HCT116 (cell line): Measurements from ENCODE around the gene SPATS1. TPM values are rescaled to one million over a fixed set of nuclear protein-coding genes. Genes with fewer than 3 reads are reported as not detected.

ENCODE experiments used
- ATAC-seq: fragments of 200-7000 bp; cut with Tn5 transposase; 2 replicates; pipeline ENCODE4 v1.9.1; 2020; ENCODE audit warnings: mild to moderate bottlenecking, moderate library complexity
- BruUV-seq: library from RNA; stranded (reverse); fragments of 400-500 nt; replicated peaks from 2 replicates; lab custom pipeline; 2021; lab: Mats Ljungman, UMichigan
- CTCF ChIA-PET: fragments of 300-600 bp; sonication (Branson Sonifier 250); formaldehyde crosslinking; loops from one replicate; lab custom pipeline; 2021; ENCODE audit warnings: antibody characterized with exemption; lab: Charles Lee
- POLR2A ChIA-PET: fragments of 300-600, 350-600 bp; sonication (Branson Sonifier 250); formaldehyde crosslinking; loops from one replicate; lab custom pipeline; 2021; ENCODE audit warnings: antibody characterized with exemption; lab: Charles Lee
- RAD21 ChIA-PET, 2 experiments: fragments of 300-600 bp; sonication (Branson Sonifier 250); formaldehyde crosslinking; loops; one replicate each; lab custom pipeline; 2023; ENCODE audit warnings: low total read pairs in 2 of 2; ENCODE audit not compliant: uncharacterized antibody in 2 of 2, unreplicated experiment in 2 of 2, low non-redundant PET in 1 of 2; lab: Charles Lee
- DNase-seq: peaks from one replicate; pipeline ENCODE4 v3.0.0-alpha.2; 2010; ENCODE audit warnings: low read depth, low spot score
- H2AFZ ChIP-seq: fragments of 200-600 bp; shearing (Covaris generic), sonication (generic); 2 replicates; pipeline ENCODE4 v1.6.1; 2017; ENCODE audit warnings: low read depth, mixed run types, mixed read lengths, antibody characterized with exemption, low read length; ENCODE audit not compliant: poor library complexity, severe bottlenecking
- H3K27ac ChIP-seq: 2 replicates; pipeline ENCODE4 v1.5.1; 2012; ENCODE audit warnings: low read depth, low read length
- H3K27me3 ChIP-seq: fragments of 200-600 bp; sonication (generic); 2 replicates; pipeline ENCODE4 v1.6.1; 2016; ENCODE audit warnings: mixed run types, low read length, mixed read lengths; ENCODE audit not compliant: insufficient read depth
- H3K36me3 ChIP-seq, 2 experiments: fragments of 200-500 bp in 1 of 2; fragments of 200-600 bp in 1 of 2; sonication (Bioruptor generic) in 1 of 2; sonication (generic) in 1 of 2; 2 replicates each; pipeline versions ENCODE4 v1.5.1 to v1.6.1; 2014 to 2016; ENCODE audit warnings: low read length in 2 of 2, inconsistent platforms in 1 of 2, mixed read lengths in 1 of 2, mixed run types in 1 of 2; ENCODE audit not compliant: insufficient read depth in 2 of 2, control insufficient read depth in 1 of 2
- H3K4me1 ChIP-seq, 2 experiments: fragments of 200-600 bp in 1 of 2; sonication (generic) in 1 of 2; 2 replicates each; pipeline versions ENCODE4 v1.5.1 to v1.6.1; 2012 to 2017; ENCODE audit warnings: low read length in 2 of 2, inconsistent platforms in 1 of 2, mild to moderate bottlenecking in 1 of 2, mixed read lengths in 1 of 2, mixed run types in 1 of 2, moderate library complexity in 1 of 2; ENCODE audit not compliant: insufficient read depth in 2 of 2, control insufficient read depth in 1 of 2
- H3K4me2 ChIP-seq: fragments of 200-600 bp; sonication (generic); 2 replicates; pipeline ENCODE4 v1.6.1; 2017; ENCODE audit warnings: mixed run types, low read length, mixed read lengths
- H3K4me3 ChIP-seq, 2 experiments: fragments of 200-600 bp in 1 of 2; sonication (generic) in 1 of 2; replicated peaks in 1 of 2; 2 replicates each; pipeline ENCODE4 v1.5.1; 2011 to 2016; ENCODE audit warnings: low read length in 2 of 2, control low read depth in 1 of 2, low read depth in 1 of 2, mild to moderate bottlenecking in 1 of 2, mixed read lengths in 1 of 2, mixed run types in 1 of 2
- H3K79me2 ChIP-seq: fragments of 200-600 bp; sonication (generic); 2 replicates; pipeline ENCODE4 v1.6.1; 2017; ENCODE audit warnings: mild to moderate bottlenecking, mixed run types, low read length, moderate library complexity, mixed read lengths; ENCODE audit not compliant: insufficient read depth
- H3K9ac ChIP-seq: fragments of 200-600 bp; sonication (generic); 2 replicates; pipeline ENCODE4 v1.6.1; 2016; ENCODE audit warnings: low read length, mixed read lengths
- H3K9me2 ChIP-seq: fragments of 200-600 bp; sonication (generic), shearing (Covaris generic); 2 replicates; pipeline ENCODE4 v1.6.1; 2017; ENCODE audit warnings: mixed run types, mild to moderate bottlenecking, moderate library complexity; ENCODE audit not compliant: insufficient read depth
- H3K9me3 ChIP-seq, 2 experiments: fragments of 200-500 bp in 1 of 2; fragments of 200-600 bp in 1 of 2; sonication (Bioruptor generic) in 1 of 2; sonication (generic) in 1 of 2; 2 replicates each; pipeline ENCODE4 v1.6.1; 2014 to 2017; ENCODE audit warnings: low read length in 2 of 2, mixed read lengths in 2 of 2, inconsistent platforms in 1 of 2, low read depth in 1 of 2, mild to moderate bottlenecking in 1 of 2, mixed run types in 1 of 2, moderate library complexity in 1 of 2; ENCODE audit not compliant: control insufficient read depth in 1 of 2, insufficient read depth in 1 of 2
- H4K20me1 ChIP-seq: fragments of 200-600 bp; sonication (generic), shearing (Covaris generic); 2 replicates; pipeline ENCODE4 v1.6.1; 2017; ENCODE audit warnings: mixed run types, mild to moderate bottlenecking, moderate library complexity; ENCODE audit not compliant: insufficient read depth
- ATF3 ChIP-seq: IDR thresholded peaks from 2 replicates; pipeline ENCODE4 v1.6.1; 2012
- CBX3 ChIP-seq: IDR thresholded peaks from 2 replicates; pipeline ENCODE4 v1.6.1; 2012; ENCODE audit warnings: low read depth
- EGR1 ChIP-seq: IDR thresholded peaks from 2 replicates; pipeline ENCODE4 v1.6.1; 2012; ENCODE audit warnings: low read depth
- MAX ChIP-seq: IDR thresholded peaks from 2 replicates; pipeline ENCODE4 v1.6.1; 2012
- POLR2AphosphoS5 ChIP-seq: IDR thresholded peaks from 2 replicates; pipeline ENCODE4 v1.6.1; 2011; ENCODE audit warnings: mild to moderate bottlenecking, low read depth, low read length, moderate library complexity
- RAD21 ChIP-seq: IDR thresholded peaks from 2 replicates; pipeline ENCODE4 v1.6.1; 2012; ENCODE audit warnings: low read depth, mild to moderate bottlenecking
- REST ChIP-seq: IDR thresholded peaks from 2 replicates; pipeline ENCODE4 v1.6.1; 2012; ENCODE audit warnings: low read depth
- ZNF274 ChIP-seq: fragments of 200-500 bp; sonication (Bioruptor generic); IDR thresholded peaks from 2 replicates; pipeline ENCODE4 v1.6.1; 2014; ENCODE audit warnings: mild to moderate bottlenecking, low read depth, low read length, inconsistent platforms
- intact Hi-C: fragments of 100-400 bp; cut with micrococcal nuclease; formaldehyde crosslinking; loops from 2 replicates; pipeline ENCODE4 v1.10.0; 2022
- total RNA-seq: library from RNA; stranded (reverse); gene quantifications from one replicate; pipeline ENCODE4 v1.2.1, GENCODE V29; 2021; ENCODE audit not compliant: unreplicated experiment

SPATS1 gene
- total RNA-seq, 1 experiment from 2014 or later: not detected

GRCh38 chr6:44339301-44339700 lies 3.1 kb upstream of the SPATS1 start:
- no TSS peak for BruUV-seq
- ATAC-seq: no peak
- intact Hi-C loops: loop anchor here (5.0 kb wide), 1 partner anchor 167 kb away; no protein-coding TSS in a partner anchor
- H3K9me2 ChIP-seq: no peaks in the 10 kb centered on the region
- CTCF ChIA-PET: interaction anchor here (0.7 to 1.0 kb wide), 3 partner anchors 72 to 243 kb away, joined by 3 to 5 read pairs (median 3); no protein-coding TSS in a partner anchor
- TF ChIP-seq ATF3 (no peak), MAX (no peak), CBX3 (no peak), REST (no peak), EGR1 (no peak), RAD21 (no peak), POLR2AphosphoS5 (no peak), ZNF274 (no peak)
- TF ChIP-seq, all 23 proteins: peak for 0
- RAD21 ChIA-PET: interaction anchor here in 1 of 2 experiments (0.7 kb wide), 1 partner anchor 73 kb away, joined by 3 read pairs; no protein-coding TSS in a partner anchor
- Histone ChIP-seq H3K27ac (no peak overlapping the region), H3K4me2 (no peak overlapping the region), H3K9ac (no peak overlapping the region), H3K27me3 (peaks cover 4% of the 10 kb centered on the region; the same call in 1 of the 2 replicates), H2AFZ (no peak overlapping the region), H4K20me1 (no peaks in the 10 kb centered on the region), H3K9me3 (no peaks in the 10 kb centered on the region), H3K4me3 (no peak overlapping the region), H3K4me1 (no peaks in the 10 kb centered on the region), H3K36me3 (no peaks in the 10 kb centered on the region), H3K79me2 (no peaks in the 10 kb centered on the region)
- POLR2A ChIA-PET: no interaction called here
- DNase-seq: no peak
